MM.1S (cell line): Measurements from ENCODE around the gene RIMKLB.

ENCODE experiments used
- DNase-seq: peaks from one replicate; pipeline ENCODE4 v3.0.0-alpha.2; 2015
- H2AFZ ChIP-seq: fragments of 300-600 bp; sonication (generic); 2 replicates; pipeline ENCODE4 v1.6.0; 2016; ENCODE audit warnings: antibody characterized with exemption, low read length
- H3F3A ChIP-seq: fragments of 300-600 bp; sonication (generic); 2 replicates; pipeline ENCODE4 v1.6.1; 2016; ENCODE audit warnings: mild to moderate bottlenecking, antibody characterized with exemption, low read length, moderate library complexity, mixed read lengths; ENCODE audit not compliant: insufficient read depth
- H3K27ac ChIP-seq: fragments of 300-600 bp; sonication (generic); 2 replicates; pipeline ENCODE4 v1.5.1; 2016; ENCODE audit warnings: mild to moderate bottlenecking, low read length
- H3K27me3 ChIP-seq: fragments of 300-600 bp; sonication (generic); replicated peaks from 2 replicates; pipeline ENCODE4 v1.6.0; 2016; ENCODE audit warnings: low read length; ENCODE audit not compliant: insufficient read depth
- H3K36me3 ChIP-seq: fragments of 300-600 bp; sonication (generic); replicated peaks from 2 replicates; pipeline ENCODE4 v1.6.1; 2016; ENCODE audit warnings: mild to moderate bottlenecking, low read length, mixed read lengths; ENCODE audit not compliant: insufficient read depth
- H3K4me1 ChIP-seq: fragments of 300-600 bp; sonication (generic); 2 replicates; pipeline ENCODE4 v1.6.1; 2016; ENCODE audit warnings: low read length, mixed read lengths
- H3K4me2 ChIP-seq: fragments of 300-600 bp; sonication (generic); 2 replicates; pipeline ENCODE4 v1.6.0; 2016; ENCODE audit warnings: low read depth, low read length
- H3K4me3 ChIP-seq: fragments of 300-600 bp; sonication (generic); 2 replicates; pipeline ENCODE4 v1.5.1; 2016; ENCODE audit warnings: low read length, mixed read lengths
- H3K79me2 ChIP-seq: fragments of 300-600 bp; sonication (generic); 2 replicates; pipeline ENCODE4 v1.6.1; 2016; ENCODE audit warnings: mixed run types, low read length, mixed read lengths
- H3K9ac ChIP-seq: fragments of 300-600 bp; sonication (generic); 2 replicates; pipeline ENCODE4 v1.6.1; 2016; ENCODE audit warnings: low read length, mixed read lengths
- H3K9me2 ChIP-seq: fragments of 300-600 bp; sonication (generic); replicated peaks from 2 replicates; pipeline ENCODE4 v1.6.1; 2016; ENCODE audit warnings: mild to moderate bottlenecking, low read length, mixed read lengths; ENCODE audit not compliant: insufficient read depth
- H3K9me3 ChIP-seq: fragments of 300-600 bp; sonication (generic); replicated peaks from 2 replicates; pipeline ENCODE4 v1.6.1; 2016; ENCODE audit warnings: mild to moderate bottlenecking, low read length, mixed read lengths; ENCODE audit not compliant: insufficient read depth
- H4K20me1 ChIP-seq: fragments of 300-600 bp; sonication (generic); 2 replicates; pipeline ENCODE4 v1.6.1; 2016; ENCODE audit warnings: mild to moderate bottlenecking, low read length, moderate library complexity, mixed read lengths; ENCODE audit not compliant: insufficient read depth
- EZH2 ChIP-seq: fragments of 300-600 bp; sonication (generic); optimal IDR thresholded peaks from 2 replicates; pipeline ENCODE3; 2017; ENCODE audit warnings: low read depth, mild to moderate bottlenecking, antibody characterized with exemption, low read length, mixed read lengths
- EZH2phosphoT487 ChIP-seq: fragments of 300-600 bp; sonication (generic); IDR thresholded peaks from 2 replicates; pipeline ENCODE4 v1.6.1; 2018; ENCODE audit warnings: antibody characterized with exemption, low read length
- TF ChIP-seq, protein P1 (sequence below): fragments of 300-600 bp; sonication (generic); IDR thresholded peaks from 2 replicates; pipeline ENCODE4 v1.5.1; 2016; ENCODE audit warnings: antibody characterized with exemption, low read length, mixed read lengths

Gene RIMKLB

DNA sequence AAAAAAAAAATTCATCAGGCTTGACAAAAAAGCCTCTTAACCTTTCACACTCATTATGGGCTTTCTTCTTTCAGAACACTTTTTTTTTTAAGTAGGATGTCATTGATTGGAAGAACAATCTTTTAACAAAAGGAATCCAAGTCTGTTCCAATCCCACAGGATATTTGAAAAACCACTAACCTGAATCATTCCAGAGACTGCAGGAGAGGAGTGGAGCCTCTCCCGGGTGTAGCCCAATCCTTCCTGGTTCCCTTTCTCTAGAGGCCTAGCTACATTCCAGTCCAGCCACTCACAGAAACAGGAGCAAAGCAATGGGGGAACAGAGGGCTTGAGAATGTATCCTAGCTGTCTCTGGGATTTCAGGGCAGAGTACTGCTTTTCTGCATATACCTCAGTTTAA, 39.4 kb upstream of the RIMKLB start:
- Histone ChIP-seq H3K4me1 (no peaks in the 10 kb centered on the region), H3F3A (no peaks in the 10 kb centered on the region), H2AFZ (no peak overlapping the region), H3K4me3 (no peak overlapping the region), H3K9ac (no peak overlapping the region), H3K4me2 (no peak overlapping the region), H3K9me2 (no peaks in the 10 kb centered on the region), H3K79me2 (no peaks in the 10 kb centered on the region), H4K20me1 (no peaks in the 10 kb centered on the region), H3K27me3 (no peaks in the 10 kb centered on the region), H3K36me3 (no peaks in the 10 kb centered on the region), H3K27ac (no peak overlapping the region), H3K9me3 (no peaks in the 10 kb centered on the region)
- TF ChIP-seq, protein P1, sequence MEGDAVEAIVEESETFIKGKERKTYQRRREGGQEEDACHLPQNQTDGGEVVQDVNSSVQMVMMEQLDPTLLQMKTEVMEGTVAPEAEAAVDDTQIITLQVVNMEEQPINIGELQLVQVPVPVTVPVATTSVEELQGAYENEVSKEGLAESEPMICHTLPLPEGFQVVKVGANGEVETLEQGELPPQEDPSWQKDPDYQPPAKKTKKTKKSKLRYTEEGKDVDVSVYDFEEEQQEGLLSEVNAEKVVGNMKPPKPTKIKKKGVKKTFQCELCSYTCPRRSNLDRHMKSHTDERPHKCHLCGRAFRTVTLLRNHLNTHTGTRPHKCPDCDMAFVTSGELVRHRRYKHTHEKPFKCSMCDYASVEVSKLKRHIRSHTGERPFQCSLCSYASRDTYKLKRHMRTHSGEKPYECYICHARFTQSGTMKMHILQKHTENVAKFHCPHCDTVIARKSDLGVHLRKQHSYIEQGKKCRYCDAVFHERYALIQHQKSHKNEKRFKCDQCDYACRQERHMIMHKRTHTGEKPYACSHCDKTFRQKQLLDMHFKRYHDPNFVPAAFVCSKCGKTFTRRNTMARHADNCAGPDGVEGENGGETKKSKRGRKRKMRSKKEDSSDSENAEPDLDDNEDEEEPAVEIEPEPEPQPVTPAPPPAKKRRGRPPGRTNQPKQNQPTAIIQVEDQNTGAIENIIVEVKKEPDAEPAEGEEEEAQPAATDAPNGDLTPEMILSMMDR, result no peak
- TF ChIP-seq EZH2 (no peak), EZH2phosphoT487 (no peak)
- no peak for DNase-seq

DNA sequence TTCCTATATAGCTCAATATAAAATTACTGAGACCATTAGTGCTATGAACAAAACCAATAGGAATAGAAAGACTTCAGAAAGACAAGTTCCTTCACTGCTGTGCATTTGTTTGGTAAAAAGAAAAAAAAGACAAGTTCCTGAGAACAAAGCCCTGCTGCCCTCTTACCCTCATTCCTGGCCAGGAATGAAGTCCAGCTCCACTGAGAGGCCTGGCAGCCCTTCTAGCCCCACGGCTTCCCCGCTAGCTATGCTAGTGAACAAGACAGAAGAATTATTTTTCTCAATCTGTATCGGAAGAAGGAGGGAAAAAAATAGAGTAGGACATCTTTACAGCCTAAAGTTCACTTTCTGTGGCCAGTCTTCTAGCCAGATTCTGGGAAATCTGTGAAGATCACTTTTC, 36.8 kb upstream of the RIMKLB start:
- no peak for DNase-seq
- no peak for TF ChIP-seq EZH2
- TF ChIP-seq, protein P1, result no peak
- TF ChIP-seq EZH2phosphoT487, result no peak
- H3K4me3 ChIP-seq, result no peak overlapping the region

DNA sequence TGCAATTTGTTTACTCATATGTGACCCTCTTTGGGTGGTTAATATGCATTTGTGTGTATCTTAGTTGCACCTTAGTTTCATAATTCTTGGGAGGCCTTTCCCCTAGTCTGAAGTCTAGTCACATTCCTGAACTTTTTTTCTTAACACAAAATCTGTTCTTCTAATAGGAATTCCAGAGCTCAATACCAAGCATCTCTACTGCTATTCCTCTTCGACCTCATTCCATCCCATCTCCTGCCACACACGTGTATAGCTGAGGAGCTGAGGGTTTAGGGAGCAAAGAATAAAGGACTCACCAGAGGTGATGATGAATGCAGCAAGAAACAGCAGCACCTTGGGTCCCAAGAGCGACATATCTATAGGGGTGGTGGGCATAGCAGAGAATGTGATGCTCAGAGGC, 36.0 kb upstream of the RIMKLB start:
- Histone ChIP-seq H3K27ac (no peak overlapping the region), H3K4me3 (no peak overlapping the region), H4K20me1 (no peaks in the 10 kb centered on the region), H2AFZ (no peak overlapping the region), H3K9me3 (no peaks in the 10 kb centered on the region), H3K4me2 (no peak overlapping the region), H3F3A (no peaks in the 10 kb centered on the region), H3K9ac (no peak overlapping the region), H3K4me1 (no peaks in the 10 kb centered on the region), H3K27me3 (no peaks in the 10 kb centered on the region), H3K36me3 (no peaks in the 10 kb centered on the region), H3K9me2 (no peaks in the 10 kb centered on the region), H3K79me2 (no peaks in the 10 kb centered on the region)
- no peak for DNase-seq
- TF ChIP-seq EZH2, result no peak
- TF ChIP-seq EZH2phosphoT487, result no peak
- TF ChIP-seq, protein P1, result no peak

More for the DNA sequence above, 36.8 kb upstream of the RIMKLB start:
- Histone ChIP-seq H3K4me1 (no peaks in the 10 kb centered on the region), H4K20me1 (no peaks in the 10 kb centered on the region), H3K79me2 (no peaks in the 10 kb centered on the region), H3F3A (no peaks in the 10 kb centered on the region), H2AFZ (no peak overlapping the region), H3K27ac (no peak overlapping the region), H3K36me3 (no peaks in the 10 kb centered on the region), H3K27me3 (no peaks in the 10 kb centered on the region), H3K9me3 (no peaks in the 10 kb centered on the region), H3K4me2 (no peak overlapping the region), H3K9me2 (no peaks in the 10 kb centered on the region), H3K9ac (no peak overlapping the region)
